GM23338 (cell line): ENCODE results near the gene MGAT4B. TPM values are rescaled to one million over a fixed set of nuclear protein-coding genes. Genes with fewer than 3 reads are reported as not detected.

Experiments used
- ATAC-seq: fragments of 200-7000 bp; cut with Tn5 transposase; 3 replicates; pipeline ENCODE4 v1.9.1; 2020
- DNase-seq: peaks from one replicate; pipeline ENCODE4 v3.0.0-alpha.2; 2015; ENCODE audit warnings: low spot score
- H2AFZ ChIP-seq: fragments of 200-600 bp; sonication (generic); 2 replicates; pipeline ENCODE4 v1.8.0; 2016; ENCODE audit warnings: antibody characterized with exemption, mild to moderate bottlenecking, moderate library complexity
- H3F3A ChIP-seq: fragments of 200-600 bp; sonication (generic); replicated peaks from 2 replicates; pipeline ENCODE4 v1.8.0; 2017; ENCODE audit warnings: antibody characterized with exemption, mixed run types, low read depth
- H3K27ac ChIP-seq: fragments of 200-600 bp; sonication (generic); 2 replicates; pipeline ENCODE4 v1.6.1; 2016; ENCODE audit warnings: low read depth
- H3K27me3 ChIP-seq: fragments of 200-600 bp; sonication (generic); 2 replicates; pipeline ENCODE4 v1.8.0; 2016; ENCODE audit warnings: mild to moderate bottlenecking, mixed run types, moderate library complexity; ENCODE audit not compliant: insufficient read depth
- H3K36me3 ChIP-seq: fragments of 200-600 bp; sonication (generic); 2 replicates; pipeline ENCODE4 v1.8.0; 2016; ENCODE audit warnings: mild to moderate bottlenecking; ENCODE audit not compliant: insufficient read depth
- H3K4me1 ChIP-seq: fragments of 200-600 bp; sonication (generic); 2 replicates; pipeline ENCODE4 v1.8.0; 2016; ENCODE audit warnings: mild to moderate bottlenecking, moderate library complexity; ENCODE audit not compliant: insufficient read depth
- H3K4me2 ChIP-seq: fragments of 200-600 bp; sonication (generic); 2 replicates; pipeline ENCODE4 v1.7.1; 2017; ENCODE audit warnings: mixed run types
- H3K4me3 ChIP-seq: fragments of 200-600 bp; sonication (generic); 2 replicates; pipeline ENCODE4 v1.6.1; 2016; ENCODE audit warnings: mixed run types
- H3K79me2 ChIP-seq: fragments of 200-600 bp; sonication (generic); replicated peaks from 2 replicates; pipeline ENCODE4 v1.8.0; 2017; ENCODE audit warnings: mild to moderate bottlenecking; ENCODE audit not compliant: insufficient read depth
- H3K9me2 ChIP-seq: fragments of 200-600 bp; sonication (generic); 2 replicates; pipeline ENCODE4 v1.8.0; 2017; ENCODE audit not compliant: insufficient read depth
- H4K20me1 ChIP-seq: fragments of 200-600 bp; sonication (generic); replicated peaks from 2 replicates; pipeline ENCODE4 v1.8.0; 2017; ENCODE audit warnings: mild to moderate bottlenecking; ENCODE audit not compliant: insufficient read depth
- H3K27ac Mint-ChIP-seq: 2 replicates; pipeline ENCODE4 v1.8.0; 2020; ENCODE audit warnings: inconsistent platforms, mild to moderate bottlenecking, moderate library complexity, mixed read lengths
- H3K27me3 Mint-ChIP-seq: 3 replicates; pipeline ENCODE4 v1.8.0; 2022; ENCODE audit warnings: low read depth, mild to moderate bottlenecking, moderate library complexity, mixed read lengths, inconsistent platforms; ENCODE audit not compliant: insufficient read depth, poor library complexity
- H3K36me3 Mint-ChIP-seq: 3 replicates; pipeline ENCODE4 v1.8.0; 2021; ENCODE audit warnings: low read depth, mild to moderate bottlenecking, inconsistent platforms, moderate library complexity, mixed read lengths
- H3K4me1 Mint-ChIP-seq: 3 replicates; pipeline ENCODE4 v1.8.0; 2020; ENCODE audit warnings: mild to moderate bottlenecking, inconsistent platforms, mixed read lengths
- H3K4me3 Mint-ChIP-seq: 3 replicates; pipeline ENCODE4 v1.8.0; 2021; ENCODE audit warnings: moderate library complexity, mild to moderate bottlenecking, inconsistent platforms, mixed read lengths
- H3K9me3 Mint-ChIP-seq: 3 replicates; pipeline ENCODE4 v1.8.0; 2020; ENCODE audit warnings: moderate library complexity, mild to moderate bottlenecking, inconsistent platforms, mixed read lengths
- CREB1 ChIP-seq: fragments of 250-450 bp; sonication (Bioruptor Pico); IDR thresholded peaks from 2 replicates; pipeline ENCODE4 v1.5.0; 2020; ENCODE audit warnings: low read depth, mild to moderate bottlenecking, moderate library complexity
- CTCF ChIP-seq, 2 experiments: fragments of 200-600 bp in 1 of 2; sonication (generic) in 1 of 2; conservative IDR thresholded peaks; 2 replicates each; pipeline versions ENCODE4 v1.5.1 to v1.6.1; 2016 to 2017; ENCODE audit warnings: antibody characterized with exemption in 2 of 2, low read depth in 2 of 2, mild to moderate bottlenecking in 2 of 2, moderate library complexity in 1 of 2
- EZH2phosphoT487 ChIP-seq: fragments of 200-600 bp; sonication (generic); IDR thresholded peaks from one replicate; pipeline ENCODE4 v1.8.1; 2018; ENCODE audit warnings: antibody characterized with exemption; ENCODE audit not compliant: unreplicated experiment
- POLR2AphosphoS5 ChIP-seq: IDR thresholded peaks from 2 replicates; pipeline ENCODE4 v1.6.1; 2016; ENCODE audit warnings: antibody characterized with exemption, low read depth
- REST ChIP-seq: IDR thresholded peaks from one replicate; pipeline ENCODE4 v1.6.1; 2018; ENCODE audit warnings: antibody characterized with exemption; ENCODE audit not compliant: unreplicated experiment
- polyA plus RNA-seq: library from polyadenylated mRNA; unstranded; fragments of >200 nt; fragmentation: Nextera tagmentation; extraction: Ambion mirVana; gene quantifications from 2 replicates; pipeline ENCODE4 v1.2.1, GENCODE V29; 2016
- total RNA-seq: library from RNA; depleted of rRNA; stranded (reverse); fragments of >200 nt; shearing (Covaris generic); gene quantifications from 2 replicates; pipeline ENCODE4 v1.2.3, GENCODE V29; 2014
- TF ChIP-seq, protein P1 (sequence below): fragments of 250-450 bp; sonication (Bioruptor Pico); IDR thresholded peaks from 2 replicates; pipeline ENCODE4 v1.5.0; 2020; ENCODE audit warnings: mild to moderate bottlenecking, moderate library complexity

Gene MGAT4B
- total and polyA plus RNA-seq, 2 experiments from 2014 or later, result 32.3 to 101 TPM

DNA sequence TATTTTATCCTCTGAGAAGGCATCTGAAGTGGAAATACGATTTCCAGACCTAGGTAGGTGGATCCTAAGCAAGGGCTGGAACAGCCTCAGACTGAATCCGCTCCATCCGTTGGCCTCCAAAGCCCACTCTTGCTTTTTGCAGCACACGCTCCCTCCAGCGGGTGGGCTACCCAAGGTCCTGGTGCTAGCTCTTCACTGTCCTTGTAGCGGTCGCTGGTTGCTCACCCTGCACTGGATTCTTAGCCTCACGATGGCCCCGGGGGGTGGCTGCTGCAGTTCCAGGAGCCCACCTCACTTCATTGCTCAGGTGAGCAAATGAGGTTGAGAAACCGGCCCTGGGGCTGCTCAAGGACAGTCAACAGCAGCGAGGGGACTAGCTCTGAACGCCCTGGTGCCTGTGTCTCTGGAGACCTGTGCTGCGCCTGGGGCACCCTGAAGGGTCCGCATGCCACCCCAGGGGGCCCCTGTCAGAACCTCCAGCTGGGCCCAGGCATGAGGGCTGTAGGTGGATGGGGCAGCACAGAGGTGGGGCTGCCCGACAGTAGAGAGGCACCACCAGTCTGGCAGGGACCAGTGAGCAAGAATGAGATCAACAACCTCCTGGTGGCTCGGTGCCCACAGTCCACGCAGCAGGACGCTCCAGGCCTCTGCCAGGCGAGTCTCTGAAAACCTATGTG lies 4.3 kb downstream of the MGAT4B start:
- H3K36me3 Mint-ChIP-seq, result peaks cover 29% of the 10 kb centered on the region
- no peak overlapping the region for H3K4me3 ChIP-seq
- no peak overlapping the region for H2AFZ ChIP-seq
- H3K9me2 ChIP-seq, result no peaks in the 10 kb centered on the region
- no peak overlapping the region; the same call in 2 of the 3 replicates for H3K4me3 Mint-ChIP-seq
- H3K9me3 Mint-ChIP-seq, result no peaks in the 10 kb centered on the region
- peak overlapping the region; percentile 20; the same call in 1 of the 2 replicates for H3K4me2 ChIP-seq
- peaks cover 19% of the 10 kb centered on the region for H3K79me2 ChIP-seq
- H3K27ac ChIP-seq, result no peak overlapping the region
- H3F3A ChIP-seq, result peaks cover under 1% of the 10 kb centered on the region; the same call in 1 of the 2 replicates
- peaks cover 8% of the 10 kb centered on the region for H3K4me1 ChIP-seq
- no peak for DNase-seq
- no peaks in the 10 kb centered on the region; the same call in 1 of the 2 replicates for H3K36me3 ChIP-seq
- peaks cover 30% of the 10 kb centered on the region for H3K4me1 Mint-ChIP-seq
- H3K27me3 ChIP-seq, result no peaks in the 10 kb centered on the region
- H3K27ac Mint-ChIP-seq, result no peak overlapping the region; the same call in 1 of the 2 replicates
- H4K20me1 ChIP-seq, result peaks cover 17% of the 10 kb centered on the region
- no peak for ATAC-seq
- TF ChIP-seq, protein P1, sequence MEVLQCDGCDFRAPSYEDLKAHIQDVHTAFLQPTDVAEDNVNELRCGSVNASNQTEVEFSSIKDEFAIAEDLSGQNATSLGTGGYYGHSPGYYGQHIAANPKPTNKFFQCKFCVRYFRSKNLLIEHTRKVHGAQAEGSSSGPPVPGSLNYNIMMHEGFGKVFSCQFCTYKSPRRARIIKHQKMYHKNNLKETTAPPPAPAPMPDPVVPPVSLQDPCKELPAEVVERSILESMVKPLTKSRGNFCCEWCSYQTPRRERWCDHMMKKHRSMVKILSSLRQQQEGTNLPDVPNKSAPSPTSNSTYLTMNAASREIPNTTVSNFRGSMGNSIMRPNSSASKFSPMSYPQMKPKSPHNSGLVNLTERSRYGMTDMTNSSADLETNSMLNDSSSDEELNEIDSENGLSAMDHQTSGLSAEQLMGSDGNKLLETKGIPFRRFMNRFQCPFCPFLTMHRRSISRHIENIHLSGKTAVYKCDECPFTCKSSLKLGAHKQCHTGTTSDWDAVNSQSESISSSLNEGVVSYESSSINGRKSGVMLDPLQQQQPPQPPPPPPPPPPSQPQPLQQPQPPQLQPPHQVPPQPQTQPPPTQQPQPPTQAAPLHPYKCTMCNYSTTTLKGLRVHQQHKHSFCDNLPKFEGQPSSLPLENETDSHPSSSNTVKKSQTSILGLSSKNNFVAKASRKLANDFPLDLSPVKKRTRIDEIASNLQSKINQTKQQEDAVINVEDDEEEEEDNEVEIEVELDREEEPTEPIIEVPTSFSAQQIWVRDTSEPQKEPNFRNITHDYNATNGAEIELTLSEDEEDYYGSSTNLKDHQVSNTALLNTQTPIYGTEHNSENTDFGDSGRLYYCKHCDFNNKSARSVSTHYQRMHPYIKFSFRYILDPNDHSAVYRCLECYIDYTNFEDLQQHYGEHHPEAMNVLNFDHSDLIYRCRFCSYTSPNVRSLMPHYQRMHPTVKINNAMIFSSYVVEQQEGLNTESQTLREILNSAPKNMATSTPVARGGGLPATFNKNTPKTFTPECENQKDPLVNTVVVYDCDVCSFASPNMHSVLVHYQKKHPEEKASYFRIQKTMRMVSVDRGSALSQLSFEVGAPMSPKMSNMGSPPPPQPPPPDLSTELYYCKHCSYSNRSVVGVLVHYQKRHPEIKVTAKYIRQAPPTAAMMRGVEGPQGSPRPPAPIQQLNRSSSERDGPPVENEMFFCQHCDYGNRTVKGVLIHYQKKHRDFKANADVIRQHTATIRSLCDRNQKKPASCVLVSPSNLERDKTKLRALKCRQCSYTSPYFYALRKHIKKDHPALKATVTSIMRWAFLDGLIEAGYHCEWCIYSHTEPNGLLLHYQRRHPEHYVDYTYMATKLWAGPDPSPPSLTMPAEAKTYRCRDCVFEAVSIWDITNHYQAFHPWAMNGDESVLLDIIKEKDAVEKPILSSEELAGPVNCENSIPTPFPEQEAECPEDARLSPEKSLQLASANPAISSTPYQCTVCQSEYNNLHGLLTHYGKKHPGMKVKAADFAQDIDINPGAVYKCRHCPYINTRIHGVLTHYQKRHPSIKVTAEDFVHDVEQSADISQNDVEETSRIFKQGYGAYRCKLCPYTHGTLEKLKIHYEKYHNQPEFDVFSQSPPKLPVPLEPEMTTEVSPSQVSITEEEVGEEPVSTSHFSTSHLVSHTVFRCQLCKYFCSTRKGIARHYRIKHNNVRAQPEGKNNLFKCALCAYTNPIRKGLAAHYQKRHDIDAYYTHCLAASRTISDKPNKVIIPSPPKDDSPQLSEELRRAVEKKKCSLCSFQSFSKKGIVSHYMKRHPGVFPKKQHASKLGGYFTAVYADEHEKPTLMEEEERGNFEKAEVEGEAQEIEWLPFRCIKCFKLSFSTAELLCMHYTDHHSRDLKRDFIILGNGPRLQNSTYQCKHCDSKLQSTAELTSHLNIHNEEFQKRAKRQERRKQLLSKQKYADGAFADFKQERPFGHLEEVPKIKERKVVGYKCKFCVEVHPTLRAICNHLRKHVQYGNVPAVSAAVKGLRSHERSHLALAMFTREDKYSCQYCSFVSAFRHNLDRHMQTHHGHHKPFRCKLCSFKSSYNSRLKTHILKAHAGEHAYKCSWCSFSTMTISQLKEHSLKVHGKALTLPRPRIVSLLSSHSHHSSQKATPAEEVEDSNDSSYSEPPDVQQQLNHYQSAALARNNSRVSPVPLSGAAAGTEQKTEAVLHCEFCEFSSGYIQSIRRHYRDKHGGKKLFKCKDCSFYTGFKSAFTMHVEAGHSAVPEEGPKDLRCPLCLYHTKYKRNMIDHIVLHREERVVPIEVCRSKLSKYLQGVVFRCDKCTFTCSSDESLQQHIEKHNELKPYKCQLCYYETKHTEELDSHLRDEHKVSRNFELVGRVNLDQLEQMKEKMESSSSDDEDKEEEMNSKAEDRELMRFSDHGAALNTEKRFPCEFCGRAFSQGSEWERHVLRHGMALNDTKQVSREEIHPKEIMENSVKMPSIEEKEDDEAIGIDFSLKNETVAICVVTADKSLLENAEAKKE (CRISPR knock-in tag), result no peak
- H3K27me3 Mint-ChIP-seq, result peaks cover 24% of the 10 kb centered on the region

DNA sequence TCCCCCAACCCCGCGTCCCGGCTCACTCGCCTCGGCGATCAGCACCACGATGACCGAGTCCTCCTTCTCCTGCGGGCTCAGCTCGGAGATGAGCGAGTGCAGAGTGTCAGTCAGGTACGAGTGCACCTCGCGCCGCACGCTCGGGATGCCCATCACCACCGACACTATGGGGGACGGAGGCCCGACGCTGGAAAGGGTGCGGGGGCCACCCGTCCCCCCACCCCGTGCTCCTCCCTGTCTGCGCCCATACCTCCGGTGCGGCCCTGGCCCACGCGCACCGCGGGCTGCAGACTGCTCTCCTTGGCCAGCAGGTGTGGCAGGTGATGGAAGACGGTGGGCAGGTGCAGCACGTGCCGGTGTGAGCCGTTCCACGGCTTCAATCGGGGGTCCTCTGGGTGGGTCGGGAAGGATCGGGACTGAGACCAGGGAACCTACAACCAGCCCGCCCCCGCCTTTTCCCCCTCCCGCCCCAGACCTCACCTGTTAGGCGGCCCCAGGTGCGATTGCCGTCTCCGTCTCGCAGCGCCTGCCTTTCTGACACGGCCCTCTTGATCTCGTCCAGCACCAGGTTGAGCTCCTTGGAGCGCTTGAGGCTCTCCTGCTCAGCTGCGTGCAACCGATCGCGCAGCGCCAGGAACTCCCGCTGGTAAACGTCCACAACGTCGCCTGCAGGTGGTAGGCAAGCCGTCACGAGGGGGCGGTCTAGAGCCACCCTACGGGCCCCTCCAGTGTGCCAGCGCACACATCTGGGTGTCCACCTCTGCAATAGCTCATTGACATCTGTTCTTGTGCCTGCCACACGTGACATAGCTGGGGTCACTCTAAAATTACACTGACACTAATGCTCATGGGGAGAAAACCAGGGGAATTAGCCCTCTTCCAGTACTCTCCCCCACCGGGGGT lies 5.1 kb downstream of the MGAT4B start:
- H3K27me3 Mint-ChIP-seq, result peaks cover 27% of the 10 kb centered on the region
- H3K4me3 ChIP-seq, result no peak overlapping the region
- H3K4me1 Mint-ChIP-seq, result peaks cover 34% of the 10 kb centered on the region
- H3K9me3 Mint-ChIP-seq, result no peaks in the 10 kb centered on the region
- TF ChIP-seq POLR2AphosphoS5, result no peak
- TF ChIP-seq REST, result no peak
- TF ChIP-seq CTCF (conservative IDR thresholded peaks at IDR 0.05; ENCODE audit: low read depth in 2 of 2), result peak; percentile 65 to 88
- TF ChIP-seq EZH2phosphoT487, result no peak
- 0 out of 2 replicates have a peak, but pooled peaks have one; percentile 32 for TF ChIP-seq CREB1 (CRISPR knock-in tag)
- H3K27ac ChIP-seq, result no peak overlapping the region
- H3K36me3 Mint-ChIP-seq, result peaks cover 37% of the 10 kb centered on the region
- DNase-seq, result peak; percentile 92
- H4K20me1 ChIP-seq, result peaks cover 17% of the 10 kb centered on the region
- H3F3A ChIP-seq, result peaks cover 9% of the 10 kb centered on the region
- H3K4me3 Mint-ChIP-seq, result no peak overlapping the region; the same call in 2 of the 3 replicates
- no peak overlapping the region; the same call in 1 of the 2 replicates for H3K27ac Mint-ChIP-seq
- H3K9me2 ChIP-seq, result no peaks in the 10 kb centered on the region
- H3K79me2 ChIP-seq, result peaks cover 19% of the 10 kb centered on the region
- H2AFZ ChIP-seq, result no peak overlapping the region
- no peak overlapping the region; the same call in 1 of the 2 replicates for H3K4me2 ChIP-seq
- peak; percentile 47 for ATAC-seq
- no peaks in the 10 kb centered on the region for H3K27me3 ChIP-seq
- H3K4me1 ChIP-seq, result peaks cover 8% of the 10 kb centered on the region
- no peaks in the 10 kb centered on the region; the same call in 1 of the 2 replicates for H3K36me3 ChIP-seq
